Left ventricle myocardium superior (tissue), 1 donor: Measurements from ENCODE around the gene RAB37. TPM values are rescaled to one million over a fixed set of nuclear protein-coding genes. Genes with fewer than 3 reads are reported as not detected.

Experiments used
- ATAC-seq: fragments of 200-7000 bp; cut with Tn5 transposase; one replicate; pipeline ENCODE4 v1.9.1; 2020; ENCODE audit warnings: mild to moderate bottlenecking, moderate library complexity
- DNase-seq: peaks from one replicate; pipeline ENCODE4 v3.0.0-alpha.2; 2020
- intact Hi-C: fragments of 100-400 bp; cut with micrococcal nuclease; formaldehyde crosslinking; loops from one replicate; pipeline ENCODE4 v1.11.0; 2022
- long read RNA-seq: library from polyadenylated mRNA; unstranded; transcript quantifications from one replicate; pipeline ENCODE4 v2.0.0, GENCODE V29; 2021
- total RNA-seq: library from RNA; stranded (reverse); fragmentation: NEBNext Ultra II Directional; extraction: Animal tissue kit (Norgen Biotek cat#: 25700); gene quantifications from one replicate; pipeline ENCODE4 v1.2.1, GENCODE V29; 2021
- donor health status: DM: no; HTN: yes; CAD: no; lungs with severe emphysema.

RAB37 gene, protein sequence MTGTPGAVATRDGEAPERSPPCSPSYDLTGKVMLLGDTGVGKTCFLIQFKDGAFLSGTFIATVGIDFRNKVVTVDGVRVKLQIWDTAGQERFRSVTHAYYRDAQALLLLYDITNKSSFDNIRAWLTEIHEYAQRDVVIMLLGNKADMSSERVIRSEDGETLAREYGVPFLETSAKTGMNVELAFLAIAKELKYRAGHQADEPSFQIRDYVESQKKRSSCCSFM
- 2.8 TPM for total RNA-seq
- long read RNA-seq, partial matches to known transcripts, result 2 of 3 reads
- long read RNA-seq, other reads (novel, unspliced or antisense), result 0 of 3 reads

GRCh38 chr17:74736513-74737298, at the start of gene RAB37:
TSS of gene RAB37 (plus strand) at chr17:74737256. CDS start at chr17:74737273, 17 bp downstream.
- ATAC-seq (peak; percentile 75), DNase-seq (peak; percentile 77)
- intact Hi-C loops, result no loop called here

DNA sequence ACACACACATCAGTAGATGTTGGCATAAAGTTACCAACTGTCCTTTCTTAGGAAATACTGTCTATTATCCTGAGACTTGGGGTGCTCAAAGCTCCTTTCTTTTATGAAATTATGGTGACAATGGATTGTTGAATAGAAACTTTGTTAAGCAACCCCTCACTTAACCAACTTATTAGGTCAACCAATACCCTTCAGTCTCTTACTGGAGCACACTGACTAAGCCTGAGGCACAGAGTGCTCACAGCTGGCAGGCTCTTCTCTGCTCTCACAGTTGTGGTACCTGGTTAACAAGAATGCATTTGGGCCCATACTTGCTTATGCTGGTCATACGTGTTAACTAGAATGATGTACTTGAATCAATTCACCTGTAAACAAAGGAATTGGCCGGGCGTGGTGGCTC, 49.2 kb upstream of the RAB37 start:
- no peak for DNase-seq
- intact Hi-C loops, result no loop called here

GRCh38 chr17:74690409-74690825, 46.6 kb upstream of the RAB37 start:
- DNase-seq (no peak), ATAC-seq (peak; percentile 55)
- intact Hi-C loops, result no loop called here

More for the DNA sequence above, 49.2 kb upstream of the RAB37 start:
- ATAC-seq, result no peak

GRCh38 chr17:74691151-74691550, 45.9 kb upstream of the RAB37 start:
- ATAC-seq, result no peak
- intact Hi-C loops, result no loop called here
- no peak for DNase-seq

DNA sequence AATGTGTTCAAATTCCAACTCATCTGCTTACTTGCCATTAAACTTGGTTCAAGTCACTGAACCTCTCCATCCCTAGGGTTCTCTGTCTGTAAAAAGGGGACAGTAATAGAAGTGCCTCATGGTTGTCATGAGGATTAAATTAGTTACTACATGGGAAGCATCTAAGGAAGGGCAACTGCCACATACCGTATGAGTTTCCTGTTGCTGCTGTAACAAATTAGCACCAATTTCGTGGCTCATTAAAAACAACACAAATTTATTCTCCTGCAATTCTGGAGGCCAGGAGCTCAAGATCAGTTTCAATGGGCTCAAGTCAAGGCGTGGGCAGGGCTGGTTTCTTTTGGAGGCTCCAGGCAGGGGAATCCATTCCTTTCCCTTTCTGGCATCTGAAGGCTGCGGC, 43.0 kb upstream of the RAB37 start:
- ATAC-seq (no peak), DNase-seq (no peak)
- intact Hi-C loops, result no loop called here

- no peak for ATAC-seq
- intact Hi-C loops, result no loop called here
Measured at GRCh38 chr17:74695629-74696028, 41.4 kb upstream of the RAB37 start.

DNA sequence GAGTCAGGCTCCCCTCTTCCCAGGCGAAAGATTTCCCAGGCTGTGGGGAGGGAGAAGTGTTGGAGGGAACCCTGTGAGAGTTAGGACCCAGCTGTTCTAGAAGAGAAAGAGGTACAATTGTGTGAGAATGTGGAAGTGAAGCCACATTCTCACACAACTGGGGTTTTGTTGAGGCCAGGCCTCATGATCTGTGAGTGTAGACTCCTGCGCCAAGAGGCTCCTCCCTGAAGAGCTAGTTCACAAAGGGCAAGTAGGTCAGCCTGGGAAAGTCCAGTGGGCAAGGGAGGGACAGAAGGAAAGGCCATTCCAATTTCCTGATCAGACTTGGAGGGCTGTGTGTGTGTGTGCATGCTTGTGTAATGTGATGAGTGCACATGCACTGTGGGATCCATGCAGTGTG, 39.5 kb upstream of the RAB37 start:
- no peak for ATAC-seq

More at GRCh38 chr17:74695629-74696028, 41.4 kb upstream of the RAB37 start:
- DNase-seq, result no peak

DNA sequence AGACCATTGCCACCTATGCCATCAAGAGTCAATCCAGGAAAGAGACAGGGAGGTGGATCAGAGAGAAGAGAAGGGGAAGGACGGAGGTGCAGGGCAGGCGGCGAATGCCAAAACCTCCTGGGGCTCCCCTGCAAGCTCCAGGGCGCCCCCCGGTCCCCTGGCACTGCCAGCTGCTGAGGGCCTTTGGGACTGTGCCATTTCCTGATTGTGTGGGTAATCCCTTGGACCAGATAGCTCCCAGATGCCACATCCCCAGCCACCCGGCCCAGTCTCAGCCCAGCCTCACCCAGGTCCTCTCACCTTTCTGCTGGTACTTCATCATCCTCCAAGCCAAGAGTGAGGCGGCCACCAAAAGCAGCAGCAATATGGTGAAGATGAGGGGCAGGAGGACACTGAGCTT, 39.0 kb upstream of the RAB37 start:
- intact Hi-C loops, result no loop called here
- ATAC-seq (no peak), DNase-seq (no peak)

More for the DNA sequence above, 39.5 kb upstream of the RAB37 start:
- DNase-seq, result no peak
- intact Hi-C loops, result no loop called here

GRCh38 chr17:74699236-74699635, 37.8 kb upstream of the RAB37 start:
- DNase-seq (no peak), ATAC-seq (no peak)
- intact Hi-C loops, result no loop called here

GRCh38 chr17:74702116-74702871, 34.8 kb upstream of the RAB37 start:
- DNase-seq (no peak), ATAC-seq (no peak)
- intact Hi-C loops, result no loop called here

GRCh38 chr17:74703311-74703710, 33.7 kb upstream of the RAB37 start:
- intact Hi-C loops, result no loop called here
- ATAC-seq, result no peak
- no peak for DNase-seq

- ATAC-seq, result no peak
- intact Hi-C loops, result no loop called here
- DNase-seq, result no peak
Measured at GRCh38 chr17:74704544-74704943, 32.5 kb upstream of the RAB37 start.

DNA sequence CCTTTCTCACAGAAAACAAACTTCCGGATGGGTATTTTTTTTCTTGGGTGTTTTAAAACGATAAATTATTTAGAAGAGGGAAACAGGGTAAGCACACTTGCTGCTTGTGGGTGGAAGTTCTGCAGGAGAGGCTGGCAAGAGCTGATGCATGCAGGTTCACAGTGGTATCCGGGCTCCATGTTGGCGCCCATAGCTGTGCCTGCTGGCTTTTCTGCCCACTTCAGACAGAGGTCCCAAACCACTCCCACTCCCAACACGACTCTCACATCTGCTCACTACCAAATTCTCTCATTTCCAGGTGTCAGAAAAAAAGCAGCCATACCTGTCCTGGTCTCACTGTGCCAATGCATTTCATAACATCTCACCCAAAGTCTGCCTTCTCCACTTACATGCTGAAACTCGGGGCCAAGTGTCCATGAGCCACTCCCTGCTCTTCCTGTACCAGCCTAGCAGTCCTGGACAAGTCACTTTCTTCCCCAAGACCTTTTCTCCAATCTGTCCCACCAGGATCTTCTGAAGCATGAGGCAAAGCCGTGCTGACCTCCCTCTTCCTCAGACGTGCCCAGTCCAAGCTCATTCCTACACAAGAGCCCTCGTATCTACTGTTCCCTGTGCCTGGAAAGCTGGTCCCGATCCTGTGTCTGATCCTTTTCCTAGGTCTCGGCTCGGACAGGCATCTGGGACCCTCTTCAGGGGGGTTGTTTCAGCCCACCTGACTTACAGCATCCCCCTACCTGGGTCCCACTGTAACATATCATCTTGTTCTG, 25.8 kb upstream of the RAB37 start:
- no peak for ATAC-seq
- intact Hi-C loops, result no loop called here
- no peak for DNase-seq

DNA sequence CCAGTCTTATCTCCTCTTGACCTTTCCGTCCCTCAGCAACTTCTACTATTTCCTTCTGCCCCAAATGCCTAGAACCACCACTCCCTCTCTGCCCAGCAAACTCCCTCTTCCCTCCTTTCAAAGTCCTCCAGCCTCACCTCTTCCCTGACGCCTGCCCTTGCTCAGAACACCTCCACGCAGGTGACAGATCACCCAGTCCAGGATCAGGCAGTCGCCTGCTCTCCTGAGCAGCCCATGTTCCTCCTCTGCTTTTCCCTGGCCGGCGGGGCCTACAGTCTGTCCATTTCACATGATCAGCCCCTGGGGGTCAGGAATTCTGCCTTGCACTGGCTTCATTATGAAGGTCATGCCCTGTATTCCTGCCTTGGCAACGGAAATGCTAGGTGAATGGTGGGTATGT, 24.8 kb upstream of the RAB37 start:
- ATAC-seq (no peak), DNase-seq (no peak)
- intact Hi-C loops, result no loop called here

- DNase-seq, result peak; percentile 41
- ATAC-seq, result peak; percentile 64
Measured at GRCh38 chr17:74712756-74713155, 24.3 kb upstream of the RAB37 start, which contains the start of gene CD300LF. TSS of gene CD300LF (minus strand) at chr17:74712923. CDS start at chr17:74712866, 57 bp downstream.

DNA sequence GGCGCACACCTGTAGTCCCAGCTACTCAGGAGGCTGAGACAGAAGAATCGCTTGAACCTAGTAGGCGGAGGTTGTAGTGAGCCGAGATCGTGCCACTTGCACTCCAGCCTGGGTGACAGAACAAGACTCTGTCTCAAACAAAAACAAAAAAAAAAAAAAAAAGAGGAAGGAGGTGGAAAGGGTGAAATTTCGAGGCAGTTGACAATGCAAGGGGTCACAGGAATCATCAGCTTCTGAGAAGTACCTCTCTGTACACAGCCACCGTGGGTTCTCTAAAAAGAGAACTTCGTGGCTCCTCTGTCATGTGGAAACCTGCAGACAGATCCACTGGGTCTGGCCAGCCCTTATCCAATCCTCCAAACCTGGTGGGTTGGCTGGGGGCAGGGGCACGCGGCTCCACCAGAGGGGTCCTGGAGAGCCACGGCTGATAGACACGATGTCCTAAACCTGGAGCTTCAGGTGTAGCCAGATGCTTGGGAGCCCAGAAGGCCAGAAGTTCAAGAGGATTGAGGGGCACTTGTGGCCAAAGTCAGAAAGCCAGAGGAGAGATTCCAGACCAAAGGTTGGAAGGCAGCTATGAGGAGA, 23.8 kb upstream of the RAB37 start:
- intact Hi-C loops, result no loop called here
- ATAC-seq (no peak), DNase-seq (no peak)

More at GRCh38 chr17:74712756-74713155, 24.3 kb upstream of the RAB37 start, which contains the start of gene CD300LF:
- intact Hi-C loops, result no loop called here

DNA sequence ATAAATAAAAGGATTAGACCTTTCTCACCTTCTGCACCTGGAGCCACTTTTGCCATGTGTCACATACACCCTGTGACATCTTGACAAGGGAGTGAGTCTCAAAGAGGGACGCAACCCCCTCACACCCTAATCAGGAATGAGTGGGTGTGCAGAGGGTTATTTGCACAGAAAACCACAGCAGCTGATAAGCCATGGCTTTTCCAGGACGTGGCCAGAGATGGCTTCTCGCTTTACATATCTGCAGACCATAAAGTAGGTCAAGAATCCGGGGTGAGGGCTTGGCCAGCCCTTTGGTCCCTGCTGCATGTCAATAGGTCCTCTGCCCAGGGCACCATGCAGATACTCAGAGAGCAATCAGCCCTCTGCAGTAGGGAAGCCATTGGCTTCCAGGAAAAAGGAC, 21.9 kb upstream of the RAB37 start:
- ATAC-seq, result no peak
- intact Hi-C loops, result no loop called here
- DNase-seq, result no peak

DNA sequence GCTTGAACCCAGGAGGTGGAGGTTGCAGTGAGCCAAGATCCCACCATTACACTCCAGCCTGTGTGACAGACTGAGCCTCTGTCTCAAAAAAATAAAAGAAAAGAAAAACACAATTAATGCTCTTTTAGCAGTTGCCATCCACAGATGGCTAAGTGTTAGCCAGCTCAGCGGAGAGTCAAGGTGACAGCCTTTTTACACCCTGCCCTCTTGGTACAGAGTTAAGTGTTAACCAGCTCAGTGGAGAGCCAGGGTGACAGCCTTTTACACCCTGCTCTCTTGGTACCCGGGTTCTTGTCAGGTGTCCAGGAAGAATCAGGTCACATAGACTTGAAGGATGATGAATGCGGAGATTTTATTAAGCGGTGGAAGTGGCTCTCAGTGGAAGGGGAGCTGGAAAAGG, 16.6 kb upstream of the RAB37 start:
- no peak for DNase-seq
- intact Hi-C loops, result no loop called here
- ATAC-seq, result no peak

GRCh38 chr17:74722782-74723181, 14.3 kb upstream of the RAB37 start:
- no peak for ATAC-seq
- intact Hi-C loops, result no loop called here

More at GRCh38 chr17:74722782-74723181, 14.3 kb upstream of the RAB37 start:
- no peak for DNase-seq
